ENCODE measurements around the gene DARS2. TPM values are rescaled to one million over a fixed set of nuclear protein-coding genes. Genes with fewer than 3 reads are reported as not detected.
A peak's percentile ranks its signal among the peaks of the same experiment; 100 is the strongest.

The DARS2 gene
- total and polyA plus RNA-seq, 7 experiments from 2014 or later, result 3.6 to 26.0 (median 13.2) TPM

GRCh38 chr1:173867141-173867752 is 42.8 kb downstream of the DARS2 start:
- Mint-ChIP-seq H3K27me3 (peaks cover 0 to 4% (median 0%) of the 10 kb centered on the region in 5 donors), H3K4me3 (peak overlapping the region; percentile 92 to 98 (median 95)), H3K9me3 (peaks cover 0 to 5% (median 0%) of the 10 kb centered on the region in 11 donors), H3K27ac (peak overlapping the region; percentile 85 to 99 (median 97)), H3K36me3 (peaks cover 16 to 51% (median 45%) of the 10 kb centered on the region in 5 donors), H3K4me1 (peaks cover 47 to 76% (median 64%) of the 10 kb centered on the region in 7 donors)
- DNase-seq (peak in 2 of 9 donors; percentile 4 to 7), ATAC-seq (no peak)
- Histone ChIP-seq H3K4me3 (ENCODE audit: low read length) (peak overlapping the region; percentile 88), H3K9me3 (ENCODE audit: control insufficient read depth in 2 of 3, low read length in 3 of 3) (no peaks in the 10 kb centered on the region), H3K27me3 (ENCODE audit: control insufficient read depth in 2 of 2, insufficient read depth in 2 of 2, low read length in 2 of 2) (no peaks in the 10 kb centered on the region), H3K27ac (ENCODE audit: low read depth, low read length) (peak overlapping the region; percentile 73), H3K36me3 (ENCODE audit: control insufficient read depth in 2 of 3, insufficient read depth in 3 of 3, low read length in 3 of 3) (peaks cover 3 to 53% (median 19%) of the 10 kb centered on the region in 3 experiments), H3K4me1 (ENCODE audit: control insufficient read depth in 2 of 2, insufficient read depth in 2 of 2, low read length in 2 of 2) (peaks cover 42 to 59% of the 10 kb centered on the region in 2 donors)
- intact Hi-C loops (cut with micrococcal nuclease), result loop anchor here (5.0 kb wide), 4 partner anchors 65 to 1425 kb away; partner anchors contain the start of genes KIAA0040 (in 1 of the 2) and PIGC (in 1 of the 2)
- ChIA-PET CTCF (no interaction called here), POLR2A (interaction anchor here (0.6 to 3.6 kb wide), 12 partner anchors 10 to 1335 kb away, joined by 3 to 28 read pairs (median 5); partner anchors contain the start of genes CENPL, DARS2, KLHL20 and PRDX6)

GRCh38 chr1:173867753-173868265 is 43.3 kb downstream of the DARS2 start, which contains the start of gene GAS5:
TSS of gene GAS5 (minus strand) at chr1:173867989.
- POLR2A ChIA-PET, result interaction anchor here (0.5 to 3.6 kb wide), 25 partner anchors 8 to 1335 kb away, joined by 3 to 28 read pairs (median 3); partner anchors contain the start of genes CACYBP, CENPL, DARS2 and KLHL20
- peak; percentile 92 for ATAC-seq
- Histone ChIP-seq H3K27ac (ENCODE audit: low read depth, low read length) (peak within 1 kb of the TSS; percentile 93), H3K36me3 (ENCODE audit: control insufficient read depth in 2 of 3, insufficient read depth in 3 of 3, low read length in 3 of 3) (peaks cover 3 to 48% (median 17%) of the 10 kb centered on the region in 3 experiments), H3K4me3 (ENCODE audit: low read length) (peak within 1 kb of the TSS; percentile 88), H3K4me1 (ENCODE audit: control insufficient read depth in 2 of 2, insufficient read depth in 2 of 2, low read length in 2 of 2) (peaks cover 42 to 62% of the 10 kb centered on the region in 2 donors), H3K27me3 (ENCODE audit: control insufficient read depth in 2 of 2, insufficient read depth in 2 of 2, low read length in 2 of 2) (no peaks in the 10 kb centered on the region), H3K9me3 (ENCODE audit: control insufficient read depth in 2 of 3, low read length in 3 of 3) (no peaks in the 10 kb centered on the region)
- H3K27me3 Mint-ChIP-seq, result peaks cover 0 to 4% (median 0%) of the 10 kb centered on the region in 5 donors
- DNase-seq, result peak; percentile 88 to 100 (median 99)
- peaks cover 16 to 52% (median 45%) of the 10 kb centered on the region in 5 donors for H3K36me3 Mint-ChIP-seq
- H3K4me3 Mint-ChIP-seq, result peak within 1 kb of the TSS; percentile 92 to 98 (median 95)
- H3K27ac Mint-ChIP-seq, result peak within 1 kb of the TSS; percentile 85 to 99 (median 97)
- CTCF ChIA-PET, result interaction anchor here (0.7 to 0.9 kb wide), 3 partner anchors 153 to 391 kb away, joined by 3 to 4 read pairs (median 3); partner anchors contain the start of gene KLHL20
- peaks cover 50 to 80% (median 66%) of the 10 kb centered on the region in 7 donors for H3K4me1 Mint-ChIP-seq
- H3K9me3 Mint-ChIP-seq, result peaks cover 0 to 5% (median 0%) of the 10 kb centered on the region in 11 donors
- intact Hi-C loops (cut with micrococcal nuclease), result loop anchor here (1.0 to 5.0 kb wide), 18 partner anchors 44 to 1426 kb away; partner anchors contain the start of genes CENPL (in 2 of the 2), DARS2 (in 2 of the 2), KLHL20 (in 2 of the 2) and MRPS14 (in 2 of the 2)

GRCh38 chr1:173868266-173869020 is 44.0 kb downstream of the DARS2 start, which contains the start of gene ZBTB37:
TSS of gene ZBTB37 (plus strand) at chr1:173868380. CDS start at chr1:173870226, 1,846 bp downstream.
- POLR2A ChIA-PET, result interaction anchor here (0.5 to 3.6 kb wide), 24 partner anchors 8 to 1258 kb away, joined by 3 to 28 read pairs (median 4); partner anchors contain the start of genes CACYBP, CENPL, DARS2 and KLHL20
- Mint-ChIP-seq H3K27ac (peak within 1 kb of the TSS; percentile 85 to 99 (median 97)), H3K36me3 (peaks cover 16 to 52% (median 48%) of the 10 kb centered on the region in 5 donors), H3K9me3 (peaks cover 0 to 5% (median 0%) of the 10 kb centered on the region in 11 donors), H3K4me3 (peak within 1 kb of the TSS; percentile 92 to 98 (median 95)), H3K4me1 (peaks cover 52 to 86% (median 72%) of the 10 kb centered on the region in 7 donors), H3K27me3 (peaks cover 0 to 4% (median 0%) of the 10 kb centered on the region in 5 donors)
- no peaks in the 10 kb centered on the region for H3K9me3 ChIP-seq (ENCODE audit: control insufficient read depth in 2 of 3, low read length in 3 of 3)
- peaks cover 3 to 41% (median 10%) of the 10 kb centered on the region in 3 experiments for H3K36me3 ChIP-seq (ENCODE audit: control insufficient read depth in 2 of 3, insufficient read depth in 3 of 3, low read length in 3 of 3)
- CTCF ChIA-PET, result interaction anchor here (0.6 to 0.9 kb wide), 4 partner anchors 153 to 926 kb away, joined by 3 to 4 read pairs (median 3); partner anchors contain the start of gene KLHL20
- H3K27ac ChIP-seq (ENCODE audit: low read depth, low read length), result peak within 1 kb of the TSS; percentile 93
- DNase-seq, result peak; percentile 74 to 96 (median 88)
- H3K4me3 ChIP-seq (ENCODE audit: low read length), result peak within 1 kb of the TSS; percentile 88
- peak; percentile 66 for ATAC-seq
- H3K4me1 ChIP-seq (ENCODE audit: control insufficient read depth in 2 of 2, insufficient read depth in 2 of 2, low read length in 2 of 2), result peaks cover 42 to 62% of the 10 kb centered on the region in 2 donors
- intact Hi-C loops (cut with micrococcal nuclease), result loop anchor here (1.0 to 5.0 kb wide), 18 partner anchors 44 to 1426 kb away; partner anchors contain the start of genes CENPL (in 2 of the 2), DARS2 (in 2 of the 2), KLHL20 (in 2 of the 2) and MRPS14 (in 2 of the 2)
- no peaks in the 10 kb centered on the region for H3K27me3 ChIP-seq (ENCODE audit: control insufficient read depth in 2 of 2, insufficient read depth in 2 of 2, low read length in 2 of 2)

GRCh38 chr1:173869021-173869359 is 44.5 kb downstream of the DARS2 start:
- peaks cover 0 to 4% (median 0%) of the 10 kb centered on the region in 5 donors for H3K27me3 Mint-ChIP-seq
- peaks cover 51 to 83% (median 73%) of the 10 kb centered on the region in 7 donors for H3K4me1 Mint-ChIP-seq
- H3K9me3 Mint-ChIP-seq, result peaks cover 0 to 5% (median 0%) of the 10 kb centered on the region in 11 donors
- peaks cover 42 to 59% of the 10 kb centered on the region in 2 donors for H3K4me1 ChIP-seq (ENCODE audit: control insufficient read depth in 2 of 2, insufficient read depth in 2 of 2, low read length in 2 of 2)
- peak overlapping the region; percentile 85 to 99 (median 97) for H3K27ac Mint-ChIP-seq
- peak overlapping the region; percentile 88 for H3K4me3 ChIP-seq (ENCODE audit: low read length)
- H3K36me3 Mint-ChIP-seq, result peaks cover 13 to 50% (median 45%) of the 10 kb centered on the region in 5 donors
- ATAC-seq, result no peak
- peak overlapping the region; percentile 93 for H3K27ac ChIP-seq (ENCODE audit: low read depth, low read length)
- ChIA-PET CTCF (interaction anchor here (0.6 to 0.9 kb wide), 3 partner anchors 287 to 1533 kb away, joined by 3 to 5 read pairs (median 3); no protein-coding TSS in a partner anchor), POLR2A (interaction anchor here (0.7 to 3.6 kb wide), 13 partner anchors 13 to 1123 kb away, joined by 3 to 28 read pairs (median 6); partner anchors contain the start of genes CENPL, DARS2, KLHL20 and PRDX6)
- peak overlapping the region; percentile 91 to 98 (median 95) for H3K4me3 Mint-ChIP-seq
- intact Hi-C loops (cut with micrococcal nuclease), result loop anchor here (2.0 to 5.0 kb wide), 5 partner anchors 63 to 1427 kb away; partner anchors contain the start of genes KIAA0040 (in 1 of the 2) and PIGC (in 1 of the 2)
- H3K9me3 ChIP-seq (ENCODE audit: control insufficient read depth in 2 of 3, low read length in 3 of 3), result no peaks in the 10 kb centered on the region
- no peaks in the 10 kb centered on the region for H3K27me3 ChIP-seq (ENCODE audit: control insufficient read depth in 2 of 2, insufficient read depth in 2 of 2, low read length in 2 of 2)
- peaks cover 3 to 37% (median 5%) of the 10 kb centered on the region in 3 experiments for H3K36me3 ChIP-seq (ENCODE audit: control insufficient read depth in 2 of 3, insufficient read depth in 3 of 3, low read length in 3 of 3)
- no peak for DNase-seq

GRCh38 chr1:173870252-173871075 is 46.0 kb downstream of the DARS2 start:
- H3K27me3 Mint-ChIP-seq, result peaks cover 0 to 4% (median 0%) of the 10 kb centered on the region in 5 donors
- H3K4me1 Mint-ChIP-seq, result peaks cover 42 to 73% (median 63%) of the 10 kb centered on the region in 7 donors
- ChIA-PET CTCF (interaction anchor here (0.6 to 0.9 kb wide), 2 partner anchors 285 to 450 kb away, joined by 3 to 5 read pairs; no protein-coding TSS in a partner anchor), POLR2A (interaction anchor here (1.0 to 3.6 kb wide), 5 partner anchors 45 to 1129 kb away, joined by 3 to 21 read pairs (median 6); partner anchors contain the start of genes CACYBP, CENPL, PRDX6 and RC3H1)
- H3K27ac ChIP-seq (ENCODE audit: low read depth, low read length), result peak overlapping the region; percentile 50
- H3K4me3 ChIP-seq (ENCODE audit: low read length), result peak overlapping the region; percentile 25
- H3K36me3 Mint-ChIP-seq, result peaks cover 1 to 43% (median 37%) of the 10 kb centered on the region in 5 donors
- peaks cover 0 to 5% (median 0%) of the 10 kb centered on the region in 11 donors for H3K9me3 Mint-ChIP-seq
- DNase-seq (peak in 7 of 9 donors; percentile 10 to 30 (median 20)), ATAC-seq (no peak)
- H3K27me3 ChIP-seq (ENCODE audit: control insufficient read depth in 2 of 2, insufficient read depth in 2 of 2, low read length in 2 of 2), result no peaks in the 10 kb centered on the region
- peak overlapping the region; percentile 42 to 96 (median 78) for H3K4me3 Mint-ChIP-seq
- intact Hi-C loops (cut with micrococcal nuclease), result no loop called here
- H3K9me3 ChIP-seq (ENCODE audit: control insufficient read depth in 2 of 3, low read length in 3 of 3), result no peaks in the 10 kb centered on the region
- H3K36me3 ChIP-seq (ENCODE audit: control insufficient read depth in 2 of 3, insufficient read depth in 3 of 3, low read length in 3 of 3), result peaks cover 0 to 31% (median 3%) of the 10 kb centered on the region in 3 experiments
- H3K27ac Mint-ChIP-seq, result peak overlapping the region; percentile 66 to 99 (median 88)
- peaks cover 40 to 44% of the 10 kb centered on the region in 2 donors for H3K4me1 ChIP-seq (ENCODE audit: control insufficient read depth in 2 of 2, insufficient read depth in 2 of 2, low read length in 2 of 2)

Data from naive thymus-derived CD4-positive, alpha-beta T cell (primary cell).